HEK293 (cell line): Measurements from ENCODE around the gene STIP1.

Source experiments
- CTCF ChIA-PET: fragments of 350-600 bp; formaldehyde crosslinking; extraction: SDS; loops from one replicate; lab custom pipeline; 2021; ENCODE audit warnings: antibody characterized with exemption; lab: Yijun Ruan, JAX
- POLR2A ChIA-PET: fragments of 300-600 bp; formaldehyde crosslinking; extraction: SDS; loops from one replicate; lab custom pipeline; 2020; ENCODE audit warnings: antibody characterized with exemption, inconsistent platforms; lab: Yijun Ruan, JAX
- H3K27ac ChIP-seq: fragments of 200-500 bp; sonication (Bioruptor generic); 2 replicates; pipeline ENCODE4 v1.5.1; 2014; ENCODE audit warnings: low read depth, low read length, control low read depth, inconsistent platforms; ENCODE audit errors: extremely low read depth
- H3K36me3 ChIP-seq, 2 experiments: fragments of 200-500 bp in 1 of 2; sonication (Bioruptor generic) in 1 of 2; 1 replicate in 1 of 2; 2 replicates in 1 of 2; pipeline ENCODE4 v1.5.1; 2014 to 2017; ENCODE audit warnings: inconsistent platforms in 2 of 2, low read length in 2 of 2; ENCODE audit not compliant: control insufficient read depth in 2 of 2, insufficient read depth in 1 of 2
- H3K4me1 ChIP-seq: fragments of 200-500 bp; sonication (Bioruptor generic); 2 replicates; pipeline ENCODE4 v1.5.1; 2014; ENCODE audit warnings: mild to moderate bottlenecking, low read length, inconsistent platforms; ENCODE audit not compliant: control insufficient read depth, insufficient read depth
- H3K4me3 ChIP-seq: 2 replicates; pipeline ENCODE4 v1.5.1; 2011; ENCODE audit warnings: low read depth, mild to moderate bottlenecking, control low read depth, low read length, moderate library complexity
- H3K9me3 ChIP-seq: fragments of 200-500 bp; sonication (Bioruptor generic); 2 replicates; pipeline ENCODE4 v1.5.1; 2014; ENCODE audit warnings: low read depth, low read length, inconsistent platforms; ENCODE audit not compliant: control insufficient read depth, insufficient read depth
- EGR2 ChIP-seq: fragments of 450-650 bp; formaldehyde crosslinking; IDR thresholded peaks from 2 replicates; pipeline ENCODE4 v1.5.1; 2016; ENCODE audit warnings: low read depth, missing biosample characterization, missing genetic modification characterization
- IKZF3 ChIP-seq: fragments of 450-650 bp; IDR thresholded peaks from 2 replicates; pipeline ENCODE4 v1.5.0; 2018; ENCODE audit warnings: missing biosample characterization, mild to moderate bottlenecking, missing genetic modification characterization, moderate library complexity
- KLF1 ChIP-seq: fragments of 450-650 bp; formaldehyde crosslinking; IDR thresholded peaks from 2 replicates; pipeline ENCODE4 v1.5.1; 2016; ENCODE audit warnings: missing biosample characterization, missing genetic modification characterization
- KLF10 ChIP-seq: fragments of 450-650 bp; IDR thresholded peaks from 2 replicates; pipeline ENCODE4 v1.5.1; 2018; ENCODE audit warnings: missing biosample characterization, mild to moderate bottlenecking, missing genetic modification characterization
- KLF8 ChIP-seq: fragments of 450-650 bp; formaldehyde crosslinking; IDR thresholded peaks from 2 replicates; pipeline ENCODE4 v1.5.1; 2016; ENCODE audit warnings: missing biosample characterization, missing genetic modification characterization
- MYNN ChIP-seq: fragments of 450-650 bp; formaldehyde crosslinking; IDR thresholded peaks from 2 replicates; pipeline ENCODE4 v1.5.1; 2016; ENCODE audit warnings: missing biosample characterization, missing genetic modification characterization, borderline replicate concordance
- MZF1 ChIP-seq: fragments of 450-650 bp; formaldehyde crosslinking; IDR thresholded peaks from 2 replicates; pipeline ENCODE4 v1.5.1; 2017; ENCODE audit warnings: missing biosample characterization, missing genetic modification characterization, borderline replicate concordance
- OSR2 ChIP-seq: fragments of 450-650 bp; formaldehyde crosslinking; IDR thresholded peaks from 2 replicates; pipeline ENCODE4 v1.5.1; 2016; ENCODE audit warnings: missing biosample characterization, missing genetic modification characterization
- SP7 ChIP-seq: fragments of 450-650 bp; formaldehyde crosslinking; IDR thresholded peaks from 2 replicates; pipeline ENCODE4 v1.5.1; 2016; ENCODE audit warnings: missing biosample characterization, missing genetic modification characterization
- ZBTB17 ChIP-seq: fragments of 450-650 bp; formaldehyde crosslinking; IDR thresholded peaks from 2 replicates; pipeline ENCODE4 v1.5.1; 2016; ENCODE audit warnings: missing biosample characterization, missing genetic modification characterization
- ZBTB48 ChIP-seq: fragments of 450-650 bp; formaldehyde crosslinking; IDR thresholded peaks from 2 replicates; pipeline ENCODE4 v1.5.1; 2016; ENCODE audit warnings: missing biosample characterization, missing genetic modification characterization
- ZFHX2 ChIP-seq: fragments of 450-650 bp; formaldehyde crosslinking; conservative IDR thresholded peaks from 2 replicates; pipeline ENCODE4 v1.5.1; 2016; ENCODE audit warnings: missing biosample characterization, missing genetic modification characterization
- ZNF146 ChIP-seq: fragments of 450-650 bp; formaldehyde crosslinking; IDR thresholded peaks from 2 replicates; pipeline ENCODE4 v1.5.1; 2016; ENCODE audit warnings: missing biosample characterization, missing genetic modification characterization
- ZNF169 ChIP-seq: fragments of 450-650 bp; formaldehyde crosslinking; IDR thresholded peaks from 2 replicates; pipeline ENCODE4 v1.5.1; 2016; ENCODE audit warnings: missing biosample characterization, missing genetic modification characterization
- ZNF223 ChIP-seq: fragments of 450-650 bp; formaldehyde crosslinking; IDR thresholded peaks from 2 replicates; pipeline ENCODE4 v1.5.1; 2016; ENCODE audit warnings: missing biosample characterization, missing genetic modification characterization
- ZNF274 ChIP-seq, 2 experiments: fragments of 200-500 bp in 1 of 2; fragments of 450-650 bp in 1 of 2; sonication (Bioruptor generic) in 1 of 2; formaldehyde crosslinking in 1 of 2; IDR thresholded peaks; 2 replicates each; pipeline versions ENCODE4 v1.5.1 to v1.6.1; 2014 to 2016; ENCODE audit warnings: borderline replicate concordance in 1 of 2, inconsistent platforms in 1 of 2, low read length in 1 of 2, missing biosample characterization in 1 of 2, missing genetic modification characterization in 1 of 2
- ZNF311 ChIP-seq: fragments of 450-650 bp; formaldehyde crosslinking; IDR thresholded peaks from 2 replicates; pipeline ENCODE4 v1.5.1; 2017; ENCODE audit warnings: missing biosample characterization, missing genetic modification characterization, borderline replicate concordance
- ZNF677 ChIP-seq: fragments of 450-650 bp; IDR thresholded peaks from 2 replicates; pipeline ENCODE4 v1.5.0; 2018; ENCODE audit warnings: missing biosample characterization, mild to moderate bottlenecking, missing genetic modification characterization, moderate library complexity
- ZNF747 ChIP-seq: fragments of 450-650 bp; formaldehyde crosslinking; IDR thresholded peaks from 2 replicates; pipeline ENCODE4 v1.5.1; 2016; ENCODE audit warnings: missing biosample characterization, missing genetic modification characterization
- TF ChIP-seq, protein P1 (sequence below): fragments of 450-650 bp; formaldehyde crosslinking; IDR thresholded peaks from 2 replicates; pipeline ENCODE4 v1.5.1; 2017; ENCODE audit warnings: missing biosample characterization, missing genetic modification characterization
- TF ChIP-seq, protein P2 (sequence below): fragments of 450-650 bp; formaldehyde crosslinking; IDR thresholded peaks from 2 replicates; pipeline ENCODE4 v1.5.1; 2016; ENCODE audit warnings: missing biosample characterization, missing genetic modification characterization
- TF ChIP-seq, protein P3 (sequence below): sonication (generic); formaldehyde crosslinking; IDR thresholded peaks from 2 replicates; pipeline ENCODE4 v1.8.1; 2022; ENCODE audit warnings: mild to moderate bottlenecking, moderate library complexity, missing genetic modification reagents
- TF ChIP-seq, protein P4 (sequence below): fragments of 450-650 bp; formaldehyde crosslinking; IDR thresholded peaks from 2 replicates; pipeline ENCODE4 v1.5.1; 2016; ENCODE audit warnings: missing biosample characterization, missing genetic modification characterization
- TF ChIP-seq, protein P5 (sequence below): fragments of 450-650 bp; formaldehyde crosslinking; IDR thresholded peaks from 2 replicates; pipeline ENCODE4 v1.5.1; 2016; ENCODE audit warnings: missing biosample characterization, missing genetic modification characterization
- TF ChIP-seq, protein P6 (sequence below): fragments of 450-650 bp; formaldehyde crosslinking; IDR thresholded peaks from 2 replicates; pipeline ENCODE4 v1.5.1; 2017; ENCODE audit warnings: missing biosample characterization, missing genetic modification characterization
- TF ChIP-seq, protein P7 (sequence below): fragments of 450-650 bp; formaldehyde crosslinking; optimal IDR thresholded peaks from 2 replicates; pipeline ENCODE3; 2016; ENCODE audit warnings: missing biosample characterization, mild to moderate bottlenecking, missing genetic modification characterization

STIP1 gene

DNA sequence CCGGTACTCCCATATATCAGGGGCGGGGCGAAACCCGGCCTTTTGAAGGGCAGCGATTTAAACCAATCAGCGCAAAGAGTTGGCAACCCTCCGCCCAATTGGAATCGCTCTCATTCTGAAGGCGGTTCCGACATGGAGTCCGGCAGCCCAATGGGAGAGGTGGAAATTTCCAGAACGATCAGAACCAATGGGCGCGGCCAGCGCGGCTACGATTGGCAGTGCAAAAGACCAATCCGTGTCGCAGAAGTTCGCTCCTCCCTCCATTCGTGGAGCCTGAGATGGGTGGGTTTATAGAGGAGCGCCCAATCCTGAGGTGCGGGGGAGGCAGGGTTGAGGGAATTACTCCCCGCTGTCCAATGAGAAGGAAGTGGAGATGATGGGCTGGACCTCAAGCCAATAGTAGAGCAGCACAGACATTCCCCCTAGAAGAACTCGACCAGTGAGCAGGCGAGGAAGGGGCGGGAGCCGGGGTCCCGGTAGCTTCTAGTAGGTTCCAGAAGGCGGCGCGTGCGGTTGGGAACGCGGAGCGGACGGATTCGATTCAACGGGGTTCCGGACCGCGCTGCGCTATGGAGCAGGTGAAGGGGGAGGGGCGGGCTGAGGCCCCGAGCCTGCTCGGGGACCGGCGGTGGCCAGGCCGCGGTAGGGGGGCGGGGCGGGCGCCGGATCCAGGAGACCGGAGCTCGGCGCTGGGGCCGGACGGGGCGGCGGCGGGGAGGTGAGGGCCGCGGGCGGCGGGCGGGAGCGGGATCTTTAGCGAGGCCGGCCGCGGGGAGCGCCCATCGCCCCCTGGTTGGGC is at the start of gene STIP1:
TSS of gene STIP1 (plus strand) at position 479 of the 799 bp plus-strand sequence. CDS start at position 570, 91 bp downstream.
- H3K4me3 ChIP-seq: peak within 1 kb of the TSS; percentile 75
- no peaks in the 10 kb centered on the region for H3K9me3 ChIP-seq
- POLR2A ChIA-PET: interaction anchor here (0.5 to 3.0 kb wide), 33 partner anchors 11 to 1612 kb away, joined by 3 to 32 read pairs (median 5); partner anchors contain the start of genes BAD, COX8A, EEF1G and ESRRA
- H3K36me3 ChIP-seq: peaks cover 4 to 23% of the 10 kb centered on the region in 2 experiments; a peak in 2 of 3 replicates
- H3K4me1 ChIP-seq: peaks cover 3% of the 10 kb centered on the region; the same call in 1 of the 2 replicates
- CTCF ChIA-PET: interaction anchor here (0.6 to 4.0 kb wide), 7 partner anchors 16 to 325 kb away, joined by 3 to 31 read pairs (median 3); partner anchors contain the start of gene FERMT3
- peak within 1 kb of the TSS; percentile 82 for H3K27ac ChIP-seq
- TF ChIP-seq, protein P1, sequence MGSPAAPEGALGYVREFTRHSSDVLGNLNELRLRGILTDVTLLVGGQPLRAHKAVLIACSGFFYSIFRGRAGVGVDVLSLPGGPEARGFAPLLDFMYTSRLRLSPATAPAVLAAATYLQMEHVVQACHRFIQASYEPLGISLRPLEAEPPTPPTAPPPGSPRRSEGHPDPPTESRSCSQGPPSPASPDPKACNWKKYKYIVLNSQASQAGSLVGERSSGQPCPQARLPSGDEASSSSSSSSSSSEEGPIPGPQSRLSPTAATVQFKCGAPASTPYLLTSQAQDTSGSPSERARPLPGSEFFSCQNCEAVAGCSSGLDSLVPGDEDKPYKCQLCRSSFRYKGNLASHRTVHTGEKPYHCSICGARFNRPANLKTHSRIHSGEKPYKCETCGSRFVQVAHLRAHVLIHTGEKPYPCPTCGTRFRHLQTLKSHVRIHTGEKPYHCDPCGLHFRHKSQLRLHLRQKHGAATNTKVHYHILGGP: no peak
- TF ChIP-seq ZNF677 (tag by site-specific recombination): no peak
- peak; percentile 83 for TF ChIP-seq OSR2 (tag by site-specific recombination)
- peak; percentile 72 for TF ChIP-seq EGR2 (tag by site-specific recombination)
- TF ChIP-seq ZFHX2: peak; percentile 76
- TF ChIP-seq MYNN (tag by site-specific recombination): no peak
- peak; percentile 3; the same call in 1 of the 2 replicates for TF ChIP-seq ZBTB17 (tag by site-specific recombination)
- TF ChIP-seq, protein P2, sequence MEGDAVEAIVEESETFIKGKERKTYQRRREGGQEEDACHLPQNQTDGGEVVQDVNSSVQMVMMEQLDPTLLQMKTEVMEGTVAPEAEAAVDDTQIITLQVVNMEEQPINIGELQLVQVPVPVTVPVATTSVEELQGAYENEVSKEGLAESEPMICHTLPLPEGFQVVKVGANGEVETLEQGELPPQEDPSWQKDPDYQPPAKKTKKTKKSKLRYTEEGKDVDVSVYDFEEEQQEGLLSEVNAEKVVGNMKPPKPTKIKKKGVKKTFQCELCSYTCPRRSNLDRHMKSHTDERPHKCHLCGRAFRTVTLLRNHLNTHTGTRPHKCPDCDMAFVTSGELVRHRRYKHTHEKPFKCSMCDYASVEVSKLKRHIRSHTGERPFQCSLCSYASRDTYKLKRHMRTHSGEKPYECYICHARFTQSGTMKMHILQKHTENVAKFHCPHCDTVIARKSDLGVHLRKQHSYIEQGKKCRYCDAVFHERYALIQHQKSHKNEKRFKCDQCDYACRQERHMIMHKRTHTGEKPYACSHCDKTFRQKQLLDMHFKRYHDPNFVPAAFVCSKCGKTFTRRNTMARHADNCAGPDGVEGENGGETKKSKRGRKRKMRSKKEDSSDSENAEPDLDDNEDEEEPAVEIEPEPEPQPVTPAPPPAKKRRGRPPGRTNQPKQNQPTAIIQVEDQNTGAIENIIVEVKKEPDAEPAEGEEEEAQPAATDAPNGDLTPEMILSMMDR (tag by site-specific recombination): peak; percentile 65
- TF ChIP-seq, protein P3, sequence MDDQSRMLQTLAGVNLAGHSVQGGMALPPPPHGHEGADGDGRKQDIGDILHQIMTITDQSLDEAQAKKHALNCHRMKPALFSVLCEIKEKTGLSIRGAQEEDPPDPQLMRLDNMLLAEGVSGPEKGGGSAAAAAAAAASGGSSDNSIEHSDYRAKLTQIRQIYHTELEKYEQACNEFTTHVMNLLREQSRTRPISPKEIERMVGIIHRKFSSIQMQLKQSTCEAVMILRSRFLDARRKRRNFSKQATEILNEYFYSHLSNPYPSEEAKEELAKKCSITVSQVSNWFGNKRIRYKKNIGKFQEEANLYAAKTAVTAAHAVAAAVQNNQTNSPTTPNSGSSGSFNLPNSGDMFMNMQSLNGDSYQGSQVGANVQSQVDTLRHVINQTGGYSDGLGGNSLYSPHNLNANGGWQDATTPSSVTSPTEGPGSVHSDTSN (CRISPR knock-in tag): peak; percentile 98; the same call in 1 of the 2 replicates
- no peak for TF ChIP-seq ZNF169
- no peak for TF ChIP-seq ZNF274 (IDR thresholded peaks at IDR 0.05; ENCODE audit: low read length)
- TF ChIP-seq ZNF274 (tag by site-specific recombination; IDR thresholded peaks at IDR 0.05; ENCODE audit: borderline replicate concordance): no peak
- 0 out of 2 replicates have a peak, but pooled peaks have one; percentile 5 for TF ChIP-seq KLF10 (tag by site-specific recombination)
- TF ChIP-seq SP7 (tag by site-specific recombination): 0 out of 2 replicates have a peak, but pooled peaks have one; percentile 2
- no peak for TF ChIP-seq ZNF223
- peak; percentile 64; the same call in 1 of the 2 replicates for TF ChIP-seq KLF1 (tag by site-specific recombination)
- no peak for TF ChIP-seq ZBTB48
- TF ChIP-seq MZF1 (tag by site-specific recombination): no peak
- TF ChIP-seq, protein P4, sequence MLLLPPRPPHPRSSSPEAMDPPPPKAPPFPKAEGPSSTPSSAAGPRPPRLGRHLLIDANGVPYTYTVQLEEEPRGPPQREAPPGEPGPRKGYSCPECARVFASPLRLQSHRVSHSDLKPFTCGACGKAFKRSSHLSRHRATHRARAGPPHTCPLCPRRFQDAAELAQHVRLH: 0 out of 2 replicates have a peak, but pooled peaks have one; percentile 43
- TF ChIP-seq ZNF747: no peak
- TF ChIP-seq, protein P5, sequence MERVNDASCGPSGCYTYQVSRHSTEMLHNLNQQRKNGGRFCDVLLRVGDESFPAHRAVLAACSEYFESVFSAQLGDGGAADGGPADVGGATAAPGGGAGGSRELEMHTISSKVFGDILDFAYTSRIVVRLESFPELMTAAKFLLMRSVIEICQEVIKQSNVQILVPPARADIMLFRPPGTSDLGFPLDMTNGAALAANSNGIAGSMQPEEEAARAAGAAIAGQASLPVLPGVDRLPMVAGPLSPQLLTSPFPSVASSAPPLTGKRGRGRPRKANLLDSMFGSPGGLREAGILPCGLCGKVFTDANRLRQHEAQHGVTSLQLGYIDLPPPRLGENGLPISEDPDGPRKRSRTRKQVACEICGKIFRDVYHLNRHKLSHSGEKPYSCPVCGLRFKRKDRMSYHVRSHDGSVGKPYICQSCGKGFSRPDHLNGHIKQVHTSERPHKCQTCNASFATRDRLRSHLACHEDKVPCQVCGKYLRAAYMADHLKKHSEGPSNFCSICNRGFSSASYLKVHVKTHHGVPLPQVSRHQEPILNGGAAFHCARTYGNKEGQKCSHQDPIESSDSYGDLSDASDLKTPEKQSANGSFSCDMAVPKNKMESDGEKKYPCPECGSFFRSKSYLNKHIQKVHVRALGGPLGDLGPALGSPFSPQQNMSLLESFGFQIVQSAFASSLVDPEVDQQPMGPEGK (tag by site-specific recombination): no peak
- TF ChIP-seq, protein P6, sequence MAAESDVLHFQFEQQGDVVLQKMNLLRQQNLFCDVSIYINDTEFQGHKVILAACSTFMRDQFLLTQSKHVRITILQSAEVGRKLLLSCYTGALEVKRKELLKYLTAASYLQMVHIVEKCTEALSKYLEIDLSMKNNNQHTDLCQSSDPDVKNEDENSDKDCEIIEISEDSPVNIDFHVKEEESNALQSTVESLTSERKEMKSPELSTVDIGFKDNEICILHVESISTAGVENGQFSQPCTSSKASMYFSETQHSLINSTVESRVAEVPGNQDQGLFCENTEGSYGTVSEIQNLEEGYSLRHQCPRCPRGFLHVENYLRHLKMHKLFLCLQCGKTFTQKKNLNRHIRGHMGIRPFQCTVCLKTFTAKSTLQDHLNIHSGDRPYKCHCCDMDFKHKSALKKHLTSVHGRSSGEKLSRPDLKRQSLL (tag by site-specific recombination): peak; percentile 13; the same call in 1 of the 2 replicates
- no peak for TF ChIP-seq IKZF3 (tag by site-specific recombination)
- TF ChIP-seq, protein P7, sequence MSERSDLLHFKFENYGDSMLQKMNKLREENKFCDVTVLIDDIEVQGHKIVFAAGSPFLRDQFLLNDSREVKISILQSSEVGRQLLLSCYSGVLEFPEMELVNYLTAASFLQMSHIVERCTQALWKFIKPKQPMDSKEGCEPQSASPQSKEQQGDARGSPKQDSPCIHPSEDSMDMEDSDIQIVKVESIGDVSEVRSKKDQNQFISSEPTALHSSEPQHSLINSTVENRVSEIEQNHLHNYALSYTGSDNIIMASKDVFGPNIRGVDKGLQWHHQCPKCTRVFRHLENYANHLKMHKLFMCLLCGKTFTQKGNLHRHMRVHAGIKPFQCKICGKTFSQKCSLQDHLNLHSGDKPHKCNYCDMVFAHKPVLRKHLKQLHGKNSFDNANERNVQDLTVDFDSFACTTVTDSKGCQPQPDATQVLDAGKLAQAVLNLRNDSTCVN: no peak
- TF ChIP-seq ZNF311: no peak
- no peak for TF ChIP-seq ZNF146 (tag by site-specific recombination)
- TF ChIP-seq KLF8 (tag by site-specific recombination): peak; percentile 45
